Gastrocnemius medialis (tissue), 4 donors: ENCODE data around the gene THADA. TPM values are rescaled to one million over a fixed set of nuclear protein-coding genes. Genes with fewer than 3 reads are reported as not detected.

Source experiments
- ATAC-seq, 2 donors: fragments of 150-250 bp; one replicate each; pipeline ENCODE4 v1.9.1; 2016
- DNase-seq, 2 donors: peaks; one replicate each; pipeline ENCODE4 v3.0.0-alpha.2; 2019
- H3K27ac ChIP-seq, 4 donors: fragments of 200-600 bp; sonication (generic); 1 replicate in 1 of 4; 2 replicates in 3 of 4; pipeline ENCODE4 v1.5.1; 2016 to 2018; ENCODE audit warnings: mild to moderate bottlenecking in 2 of 4, moderate library complexity in 1 of 4
- H3K27me3 ChIP-seq, 3 donors: fragments of 200-600 bp; sonication (generic) in 2 of 3; 1 replicate in 1 of 3; 2 replicates in 2 of 3; pipeline versions ENCODE4 v1.5.1 to v1.6.0; 2016 to 2019; ENCODE audit warnings: mild to moderate bottlenecking in 1 of 3, moderate library complexity in 1 of 3
- H3K36me3 ChIP-seq, 2 donors: fragments of 200-600 bp; sonication (generic) in 1 of 2; one replicate each; pipeline ENCODE4 v1.5.1; 2017 to 2018
- H3K4me1 ChIP-seq, 2 donors: fragments of 200-600 bp; sonication (generic) in 1 of 2; one replicate each; pipeline ENCODE4 v1.5.1; 2016 to 2017; ENCODE audit warnings: mild to moderate bottlenecking in 2 of 2
- H3K4me3 ChIP-seq, 4 donors: fragments of 200-600 bp; sonication (generic) in 3 of 4; 1 replicate in 1 of 4; 2 replicates in 3 of 4; pipeline ENCODE4 v1.5.1; 2016 to 2019; ENCODE audit warnings: mild to moderate bottlenecking in 2 of 4
- H3K9me3 ChIP-seq, 3 donors: fragments of 200-600 bp; sonication (generic) in 2 of 3; 1 replicate in 1 of 3; 2 replicates in 2 of 3; pipeline ENCODE4 v1.5.1; 2016 to 2019
- CTCF ChIP-seq, 5 experiments: fragments of 450-650 bp in 3 of 5; fragments of 200-600 bp in 2 of 5; sonication (generic) in 2 of 5; IDR thresholded peaks in 4 of 5; conservative IDR thresholded peaks in 1 of 5; 1 replicate in 4 of 5; 2 replicates in 1 of 5; pipeline ENCODE4 v1.5.1; 2016 to 2019; ENCODE audit warnings: antibody characterized with exemption in 5 of 5, mild to moderate bottlenecking in 3 of 5, moderate library complexity in 3 of 5
- POLR2A ChIP-seq, 2 donors: fragments of 450-650 bp; IDR thresholded peaks; one replicate each; pipeline ENCODE4 v1.6.1; 2017; ENCODE audit warnings: antibody characterized with exemption in 2 of 2, mild to moderate bottlenecking in 2 of 2, moderate library complexity in 2 of 2
- in situ Hi-C, 4 donors: fragments of 200-750 bp; cut with MboI; loops; one replicate each; pipeline versions ENCODE4 v1.15.0 to v1.8.0; 2017; ENCODE audit warnings: low sequenced_read_pairs in 4 of 4
- intact Hi-C: fragments of 100-400 bp; cut with DNase I; formaldehyde crosslinking; loops from one replicate; pipeline ENCODE4 v1.15.1; 2023; ENCODE audit warnings: low total_unique reads
- total RNA-seq, 4 donors: library from RNA; depleted of rRNA; stranded (reverse); fragments of >200 nt; gene quantifications; one replicate each; pipeline versions ENCODE4 v1.1.0 to v1.2.3, GENCODE V29; 2016

Gene THADA
- total RNA-seq, 4 donors from 2014 or later = 13.6 to 19.0 (median 16.2) TPM

- peak overlapping the region; percentile 81 to 88 (median 86) for H3K27ac ChIP-seq
- no peaks in the 10 kb centered on the region for H3K9me3 ChIP-seq
- TF ChIP-seq CTCF (IDR thresholded peaks at IDR 0.05 in 4 of 5, conservative IDR thresholded peaks at IDR 0.05 in 1 of 5) (peak in 3 of 5 experiments; percentile 25 to 38 (median 38)), POLR2A (IDR thresholded peaks at IDR 0.05) (peak; percentile 30 to 70)
- H3K4me3 ChIP-seq = peak overlapping the region in 3 of 4 donors; percentile 12 to 22 (median 14)
- peaks cover 73 to 81% of the 10 kb centered on the region in 2 donors for H3K4me1 ChIP-seq
- peak; percentile 83 to 92 for DNase-seq
- no peaks in the 10 kb centered on the region for H3K36me3 ChIP-seq
- peak; percentile 88 for ATAC-seq
- intact Hi-C loops (loop anchor here (2.0 to 5.0 kb wide), 2 partner anchors 25 to 117 kb away; no protein-coding TSS in a partner anchor), in situ Hi-C loops (no loop called here)
- no peaks in the 10 kb centered on the region for H3K27me3 ChIP-seq
Observed at GRCh38 chr2:43345391-43345813, 250.4 kb downstream of the THADA start.

DNA sequence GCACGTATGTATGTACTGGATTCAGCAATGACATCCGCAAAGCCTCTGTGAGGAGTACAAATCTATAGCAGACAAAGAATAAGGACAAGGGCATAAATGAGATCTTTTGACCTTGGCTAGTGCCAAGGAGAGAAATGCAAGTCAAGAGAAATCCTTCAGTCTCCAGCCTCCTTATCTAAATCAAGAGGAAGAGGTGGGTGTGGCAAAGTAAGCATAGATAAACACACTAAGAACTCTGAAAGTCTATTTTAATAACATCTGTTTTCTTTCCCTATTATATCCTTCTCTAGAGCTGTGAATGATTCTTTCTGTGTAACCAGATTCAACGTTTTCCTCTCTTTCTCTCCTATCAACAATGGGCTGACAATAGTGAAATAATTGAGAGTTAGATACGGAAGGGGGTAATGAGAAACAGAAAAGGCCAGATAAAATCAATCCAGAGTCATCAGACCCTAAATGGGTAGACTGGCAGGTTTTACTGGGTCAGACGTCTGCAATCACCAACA lies 250.9 kb downstream of the THADA start:
- H3K9me3 ChIP-seq = no peaks in the 10 kb centered on the region

DNA sequence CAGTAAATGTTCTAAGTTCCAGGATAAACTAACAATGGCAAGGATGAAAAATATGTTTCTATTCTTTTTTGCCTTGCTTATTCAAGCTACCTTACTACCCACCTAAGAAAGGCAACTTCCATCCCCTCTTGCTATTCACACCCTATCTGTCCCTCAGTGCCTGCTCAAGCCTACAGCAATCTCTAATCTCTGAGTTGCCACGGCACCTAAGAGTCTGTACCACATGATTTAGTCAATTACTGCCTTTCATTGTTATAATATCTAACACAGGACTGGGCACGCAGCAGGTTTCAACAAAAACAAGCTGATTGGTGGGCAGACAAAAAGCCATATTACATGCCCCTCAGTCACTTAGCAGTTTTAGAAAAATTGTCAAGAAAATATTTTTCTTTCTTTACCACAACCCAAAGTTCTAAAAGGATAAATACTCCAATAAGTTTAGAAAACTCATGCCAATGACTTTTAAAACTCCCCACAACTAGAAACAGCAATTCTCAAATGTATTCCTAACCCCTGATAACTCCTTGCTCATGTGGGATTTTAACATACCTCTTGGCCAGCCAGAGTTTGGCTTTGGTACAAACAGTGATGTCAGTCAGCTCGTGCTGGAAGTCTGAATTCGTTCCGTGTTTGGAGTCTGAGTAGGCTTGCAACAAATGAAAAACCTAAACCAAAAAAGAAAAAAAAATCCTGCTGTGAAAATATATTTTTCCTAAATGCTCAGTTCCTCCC lies 252.1 kb downstream of the THADA start:
- Histone ChIP-seq H3K36me3 (no peaks in the 10 kb centered on the region), H3K9me3 (no peaks in the 10 kb centered on the region), H3K4me3 (no peak overlapping the region), H3K27ac (peak overlapping the region; percentile 81 to 88 (median 86)), H3K4me1 (peaks cover 69 to 74% of the 10 kb centered on the region in 2 donors), H3K27me3 (no peaks in the 10 kb centered on the region)
- peak; percentile 66 to 71 for ATAC-seq
- peak; percentile 72 to 84 for DNase-seq
- in situ Hi-C loops (no loop called here), intact Hi-C loops (loop anchor here (2.0 kb wide), 1 partner anchor 27 kb away; no protein-coding TSS in a partner anchor)
- TF ChIP-seq CTCF (IDR thresholded peaks at IDR 0.05 in 4 of 5, conservative IDR thresholded peaks at IDR 0.05 in 1 of 5) (no peak), POLR2A (IDR thresholded peaks at IDR 0.05) (no peak)

More for the DNA sequence above, 250.9 kb downstream of the THADA start:
- no peaks in the 10 kb centered on the region for H3K27me3 ChIP-seq
- no peaks in the 10 kb centered on the region for H3K36me3 ChIP-seq
- peak overlapping the region in 3 of 4 donors; percentile 12 to 22 (median 14) for H3K4me3 ChIP-seq
- no peak for TF ChIP-seq CTCF (IDR thresholded peaks at IDR 0.05 in 4 of 5, conservative IDR thresholded peaks at IDR 0.05 in 1 of 5)
- no peak for TF ChIP-seq POLR2A (IDR thresholded peaks at IDR 0.05)
- no peak for DNase-seq
- no peak for ATAC-seq
- peaks cover 74 to 81% of the 10 kb centered on the region in 2 donors for H3K4me1 ChIP-seq
- intact Hi-C loops = loop anchor here (2.0 to 5.0 kb wide), 2 partner anchors 26 to 117 kb away; no protein-coding TSS in a partner anchor
- peak overlapping the region; percentile 81 to 88 (median 86) for H3K27ac ChIP-seq
- in situ Hi-C loops = no loop called here

- no peak for DNase-seq
- Histone ChIP-seq H3K9me3 (no peaks in the 10 kb centered on the region), H3K4me3 (no peak overlapping the region), H3K27ac (peak overlapping the region; percentile 81 to 88 (median 86)), H3K4me1 (peaks cover 65 to 67% of the 10 kb centered on the region in 2 donors), H3K36me3 (no peaks in the 10 kb centered on the region), H3K27me3 (no peaks in the 10 kb centered on the region)
- intact Hi-C loops (no loop called here), in situ Hi-C loops (no loop called here)
- no peak for ATAC-seq
- TF ChIP-seq CTCF (IDR thresholded peaks at IDR 0.05 in 4 of 5, conservative IDR thresholded peaks at IDR 0.05 in 1 of 5) (no peak), POLR2A (IDR thresholded peaks at IDR 0.05) (no peak)
Observed at GRCh38 chr2:43341959-43342757, 253.7 kb downstream of the THADA start.
